NCI-H2196 (cell line): Measurements from ENCODE around the gene DEFB114.

Experiments
- DNase-seq: peaks from one replicate; lab custom pipeline; 2025; ENCODE audit not compliant: unreplicated experiment; lab: John Stamatoyannopoulos, UW

Gene DEFB114

GRCh38 chr6:49937017-49937416, 26.9 kb downstream of the DEFB114 start:
- no peak for DNase-seq

- DNase-seq = no peak
Observed at GRCh38 chr6:49935387-49935786, 28.6 kb downstream of the DEFB114 start.

GRCh38 chr6:49934770-49935169, 29.2 kb downstream of the DEFB114 start:
- DNase-seq = no peak

GRCh38 chr6:49933526-49933925, 30.4 kb downstream of the DEFB114 start:
- no peak for DNase-seq

GRCh38 chr6:49929340-49929739, 34.6 kb downstream of the DEFB114 start:
- no peak for DNase-seq

GRCh38 chr6:49923826-49924225, 40.1 kb downstream of the DEFB114 start:
- DNase-seq = no peak

- no peak for DNase-seq
Observed at GRCh38 chr6:49919935-49920644, 43.9 kb downstream of the DEFB114 start.

GRCh38 chr6:49919261-49919660, 44.7 kb downstream of the DEFB114 start:
- DNase-seq = no peak

- no peak for DNase-seq
Observed at GRCh38 chr6:49918787-49919186, 45.2 kb downstream of the DEFB114 start.

- DNase-seq = no peak
Observed at GRCh38 chr6:49915035-49915434, 48.9 kb downstream of the DEFB114 start.

- DNase-seq = no peak
Observed at GRCh38 chr6:49913636-49914375, 50.2 kb downstream of the DEFB114 start.

GRCh38 chr6:49912196-49912595, 51.8 kb downstream of the DEFB114 start:
- no peak for DNase-seq

GRCh38 chr6:49911252-49911651, 52.7 kb downstream of the DEFB114 start:
- no peak for DNase-seq
